ENCODE measurements around the gene TINAGL1. TPM values are rescaled to one million over a fixed set of nuclear protein-coding genes. Genes with fewer than 3 reads are reported as not detected.
A peak's percentile ranks its signal among the peaks of the same experiment; 100 is the strongest.

The TINAGL1 gene
- total RNA-seq (10 to 100 TPM; 27.1 to 57.3 (median 31.4) TPM), polyA plus RNA-seq (10 to 100 TPM; 30.0 to 55.0 TPM)
- long read RNA-seq, donor 1, partial matches to known transcripts = 1 of 6 reads
- long read RNA-seq, donor 1, other reads (novel, unspliced or antisense) = 4 of 6 reads
- long read RNA-seq, donor 2, transcript TINAGL1-201 (12 exons, 2,187 nt) = major isoform, 7 of 27 reads
- long read RNA-seq, donor 2, partial matches to known transcripts = 20 of 27 reads
- long read RNA-seq, donor 2, other reads (novel, unspliced or antisense) = 0 of 27 reads
- long read RNA-seq, donor 3, transcript TINAGL1-201 (12 exons, 2,187 nt) = major isoform, 43 of 86 reads
- long read RNA-seq, donor 3, partial matches to known transcripts = 32 of 86 reads
- long read RNA-seq, donor 3, other reads (novel, unspliced or antisense) = 11 of 86 reads

GRCh38 chr1:31576201-31576669, at the start of gene TINAGL1:
TSS of gene TINAGL1 (plus strand) at chr1:31576515. CDS start at chr1:31577149, 634 bp downstream.
- no peaks in the 10 kb centered on the region for H3K9me3 ChIP-seq
- intact Hi-C loops (cut with DNase I) = no loop called here
- no peaks in the 10 kb centered on the region for H3K36me3 ChIP-seq
- H3K27ac ChIP-seq = peak within 1 kb of the TSS; percentile 41 to 76
- DNase-seq = peak in 3 of 5 donors; percentile 48 to 59 (median 55)
- H3K4me1 ChIP-seq (ENCODE audit: insufficient read depth) = peaks cover 28% of the 10 kb centered on the region
- WGBS, 3 donors = 19 to 28% (median 25%) methylated on average over 25 of the region's 25 CpGs
- no peak for TF ChIP-seq EP300 (IDR thresholded peaks at IDR 0.05)
- peak; percentile 51 for TF ChIP-seq POLR2A (IDR thresholded peaks at IDR 0.05)
- TF ChIP-seq CTCF (IDR thresholded peaks at IDR 0.05) = no peak
- H3K4me3 ChIP-seq = peak within 1 kb of the TSS; percentile 52
- no peaks in the 10 kb centered on the region for H3K27me3 ChIP-seq

GRCh38 chr1:31529999-31530684, 46.2 kb upstream of the TINAGL1 start:
- H3K4me3 ChIP-seq = no peak overlapping the region
- 58 to 68% (median 64%) methylated on average over 4 of the region's 4 CpGs for WGBS, 3 donors
- intact Hi-C loops (cut with DNase I) = no loop called here
- peaks cover 5% of the 10 kb centered on the region for H3K4me1 ChIP-seq (ENCODE audit: insufficient read depth)
- H3K27me3 ChIP-seq = no peaks in the 10 kb centered on the region
- DNase-seq = no peak
- no peaks in the 10 kb centered on the region for H3K9me3 ChIP-seq
- TF ChIP-seq POLR2A (IDR thresholded peaks at IDR 0.05) (no peak), CTCF (IDR thresholded peaks at IDR 0.05) (no peak), EP300 (IDR thresholded peaks at IDR 0.05) (no peak)
- H3K27ac ChIP-seq = no peak overlapping the region
- no peaks in the 10 kb centered on the region for H3K36me3 ChIP-seq

GRCh38 chr1:31531177-31531999, 44.9 kb upstream of the TINAGL1 start:
- no peak for TF ChIP-seq CTCF (IDR thresholded peaks at IDR 0.05)
- TF ChIP-seq EP300 (IDR thresholded peaks at IDR 0.05) = no peak
- no peak for TF ChIP-seq POLR2A (IDR thresholded peaks at IDR 0.05)
- Histone ChIP-seq H3K36me3 (no peaks in the 10 kb centered on the region), H3K4me1 (ENCODE audit: insufficient read depth) (peaks cover 5% of the 10 kb centered on the region), H3K27me3 (no peaks in the 10 kb centered on the region), H3K27ac (no peak overlapping the region), H3K4me3 (no peak overlapping the region), H3K9me3 (no peaks in the 10 kb centered on the region)
- WGBS, 3 donors = 26 to 32% (median 31%) methylated on average over 10 of the region's 10 CpGs
- intact Hi-C loops (cut with DNase I) = no loop called here
- DNase-seq = no peak

GRCh38 chr1:31532173-31532572, 44.1 kb upstream of the TINAGL1 start:
- TF ChIP-seq POLR2A (IDR thresholded peaks at IDR 0.05) = no peak
- TF ChIP-seq CTCF (IDR thresholded peaks at IDR 0.05) = no peak
- TF ChIP-seq EP300 (IDR thresholded peaks at IDR 0.05) = no peak
- no peak overlapping the region for H3K4me3 ChIP-seq
- intact Hi-C loops (cut with DNase I) = no loop called here
- H3K9me3 ChIP-seq = no peaks in the 10 kb centered on the region
- whole genome bisulfite sequencing, 3 donors = 3 to 18% (median 5%) methylated on average over 1 of the region's 1 CpG
- H3K4me1 ChIP-seq (ENCODE audit: insufficient read depth) = peaks cover 5% of the 10 kb centered on the region
- H3K36me3 ChIP-seq = no peaks in the 10 kb centered on the region
- no peak overlapping the region for H3K27ac ChIP-seq
- no peaks in the 10 kb centered on the region for H3K27me3 ChIP-seq
- no peak for DNase-seq

Measured in ovary (tissue), 10 donors.